Thoracic aorta (tissue), 2 donors: ENCODE results near the gene SH3GLB1. TPM values are rescaled to one million over a fixed set of nuclear protein-coding genes. Genes with fewer than 3 reads are reported as not detected.

Experiments used
- ATAC-seq: fragments of 150-250 bp; one replicate; pipeline ENCODE4 v1.8.0; 2017; ENCODE audit warnings: low read depth; ENCODE audit not compliant: insufficient number of reproducible peaks, low FRiP score
- DNase-seq: peaks from one replicate; pipeline ENCODE4 v3.0.0-alpha.2; 2020; ENCODE audit warnings: low spot score
- H3K27ac ChIP-seq, 2 donors: fragments of 200-600 bp; sonication (generic); 1 replicate in 1 of 2; 2 replicates in 1 of 2; pipeline ENCODE4 v1.5.1; 2016; ENCODE audit warnings: mild to moderate bottlenecking in 2 of 2, moderate library complexity in 2 of 2
- H3K27me3 ChIP-seq: fragments of 200-600 bp; sonication (generic); replicated peaks from 2 replicates; pipeline ENCODE4 v1.6.0; 2016; ENCODE audit warnings: mild to moderate bottlenecking; ENCODE audit not compliant: insufficient read depth
- H3K36me3 ChIP-seq: fragments of 200-600 bp; sonication (generic); one replicate; pipeline ENCODE4 v1.5.1; 2016
- H3K4me1 ChIP-seq, 2 donors: fragments of 200-600 bp; sonication (generic); 1 replicate in 1 of 2; 2 replicates in 1 of 2; pipeline versions ENCODE4 v1.5.1 to v1.6.0; 2016; ENCODE audit warnings: low read depth in 2 of 2, mild to moderate bottlenecking in 1 of 2; ENCODE audit not compliant: control insufficient read depth in 1 of 2
- H3K4me3 ChIP-seq: fragments of 200-600 bp; sonication (generic); 2 replicates; pipeline ENCODE4 v1.5.1; 2016; ENCODE audit warnings: mild to moderate bottlenecking
- H3K9me3 ChIP-seq: fragments of 200-600 bp; sonication (generic); 2 replicates; pipeline ENCODE4 v1.5.1; 2016
- total RNA-seq, 2 donors: library from RNA; depleted of rRNA; stranded (reverse); fragments of >200 nt; gene quantifications; one replicate each; pipeline versions ENCODE4 v1.1.0 to v1.2.3, GENCODE V29; 2016
- TF ChIP-seq, protein P1 (sequence below): fragments of 200-600 bp; sonication (generic); IDR thresholded peaks from one replicate; pipeline ENCODE4 v1.5.1; 2019; ENCODE audit warnings: antibody characterized with exemption

SH3GLB1 gene
- total RNA-seq, 2 donors from 2014 or later, result 49.1 to 69.6 TPM

GRCh38 chr1:86762336-86762735 is 58.0 kb downstream of the SH3GLB1 start:
- no peaks in the 10 kb centered on the region for H3K36me3 ChIP-seq
- ATAC-seq (no peak), DNase-seq (no peak)
- no peaks in the 10 kb centered on the region for H3K27me3 ChIP-seq
- TF ChIP-seq, protein P1, sequence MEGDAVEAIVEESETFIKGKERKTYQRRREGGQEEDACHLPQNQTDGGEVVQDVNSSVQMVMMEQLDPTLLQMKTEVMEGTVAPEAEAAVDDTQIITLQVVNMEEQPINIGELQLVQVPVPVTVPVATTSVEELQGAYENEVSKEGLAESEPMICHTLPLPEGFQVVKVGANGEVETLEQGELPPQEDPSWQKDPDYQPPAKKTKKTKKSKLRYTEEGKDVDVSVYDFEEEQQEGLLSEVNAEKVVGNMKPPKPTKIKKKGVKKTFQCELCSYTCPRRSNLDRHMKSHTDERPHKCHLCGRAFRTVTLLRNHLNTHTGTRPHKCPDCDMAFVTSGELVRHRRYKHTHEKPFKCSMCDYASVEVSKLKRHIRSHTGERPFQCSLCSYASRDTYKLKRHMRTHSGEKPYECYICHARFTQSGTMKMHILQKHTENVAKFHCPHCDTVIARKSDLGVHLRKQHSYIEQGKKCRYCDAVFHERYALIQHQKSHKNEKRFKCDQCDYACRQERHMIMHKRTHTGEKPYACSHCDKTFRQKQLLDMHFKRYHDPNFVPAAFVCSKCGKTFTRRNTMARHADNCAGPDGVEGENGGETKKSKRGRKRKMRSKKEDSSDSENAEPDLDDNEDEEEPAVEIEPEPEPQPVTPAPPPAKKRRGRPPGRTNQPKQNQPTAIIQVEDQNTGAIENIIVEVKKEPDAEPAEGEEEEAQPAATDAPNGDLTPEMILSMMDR, result no peak
- H3K27ac ChIP-seq, result no peak overlapping the region
- no peak overlapping the region for H3K4me3 ChIP-seq
- H3K4me1 ChIP-seq, result peaks cover 7 to 10% of the 10 kb centered on the region in 2 donors
- H3K9me3 ChIP-seq, result no peaks in the 10 kb centered on the region

GRCh38 chr1:86764523-86764922 is 60.1 kb downstream of the SH3GLB1 start:
- H3K4me3 ChIP-seq, result no peak overlapping the region
- TF ChIP-seq, protein P1, result no peak
- ATAC-seq (no peak), DNase-seq (no peak)
- no peaks in the 10 kb centered on the region for H3K4me1 ChIP-seq
- no peaks in the 10 kb centered on the region for H3K36me3 ChIP-seq
- no peaks in the 10 kb centered on the region for H3K9me3 ChIP-seq
- no peaks in the 10 kb centered on the region for H3K27me3 ChIP-seq
- no peak overlapping the region for H3K27ac ChIP-seq

GRCh38 chr1:86765073-86765472 is 60.7 kb downstream of the SH3GLB1 start:
- Histone ChIP-seq H3K9me3 (no peaks in the 10 kb centered on the region), H3K36me3 (no peaks in the 10 kb centered on the region)
- no peak for ATAC-seq

GRCh38 chr1:86765674-86766073 is 61.3 kb downstream of the SH3GLB1 start:
- Histone ChIP-seq H3K4me1 (no peaks in the 10 kb centered on the region), H3K4me3 (no peak overlapping the region), H3K27me3 (no peaks in the 10 kb centered on the region), H3K36me3 (no peaks in the 10 kb centered on the region), H3K9me3 (no peaks in the 10 kb centered on the region), H3K27ac (no peak overlapping the region)
- ATAC-seq, result no peak
- DNase-seq, result no peak
- TF ChIP-seq, protein P1, result no peak

More at GRCh38 chr1:86765073-86765472, 60.7 kb downstream of the SH3GLB1 start:
- H3K4me1 ChIP-seq, result no peaks in the 10 kb centered on the region
- TF ChIP-seq, protein P1, result no peak
- no peak overlapping the region for H3K27ac ChIP-seq
- no peaks in the 10 kb centered on the region for H3K27me3 ChIP-seq
- DNase-seq, result no peak
- H3K4me3 ChIP-seq, result no peak overlapping the region

DNA sequence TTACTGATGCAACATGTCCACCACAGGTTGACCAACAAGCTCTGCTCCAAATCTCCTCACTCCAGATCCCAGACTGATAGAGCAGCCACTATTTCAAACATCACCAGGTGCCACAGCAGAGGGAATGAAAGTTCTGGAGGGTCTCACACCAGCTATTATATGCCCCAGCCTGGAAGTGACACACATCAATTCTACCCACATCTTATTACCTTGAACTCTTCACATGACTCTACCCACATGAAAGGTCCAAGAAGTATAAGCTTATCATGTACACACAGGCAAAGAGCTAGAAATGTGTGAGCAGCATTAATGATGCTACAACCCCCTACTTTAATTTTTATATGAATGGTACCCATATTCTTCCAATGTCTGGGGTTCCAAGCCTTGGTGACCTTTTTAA is 64.2 kb downstream of the SH3GLB1 start:
- DNase-seq, result no peak
- Histone ChIP-seq H3K36me3 (no peaks in the 10 kb centered on the region), H3K4me1 (peaks cover 0 to 3% of the 10 kb centered on the region in 2 donors), H3K9me3 (no peaks in the 10 kb centered on the region), H3K27me3 (no peaks in the 10 kb centered on the region), H3K27ac (no peak overlapping the region), H3K4me3 (no peak overlapping the region)
- TF ChIP-seq, protein P1, result no peak
- ATAC-seq, result no peak
